NCI-H2171 treated with DMSO at 0.1 percent for 48 hours (cell line): ENCODE data around the gene MARCKSL1.
"Not testable (repeated sequence)": the region's sequence is repeated elsewhere in the genome, so short reads cannot be mapped to it uniquely, and the experiment has no call there.

Experiments
- DNase-seq: peaks from one replicate; lab custom pipeline; 2025; lab: John Stamatoyannopoulos, UW

MARCKSL1 gene

GRCh38 chr1:32333251-32333963 lies 2.6 kb downstream of the MARCKSL1 start:
- DNase-seq: no peak

GRCh38 chr1:32332290-32333079 lies 3.5 kb downstream of the MARCKSL1 start:
- DNase-seq: no peak

GRCh38 chr1:32331549-32331948 lies 4.5 kb downstream of the MARCKSL1 start:
- DNase-seq: no peak

- no peak for DNase-seq
These were observed 5.4 kb downstream of the MARCKSL1 start for GRCh38 chr1:32330558-32331151.

- no peak for DNase-seq
These were observed 6.0 kb downstream of the MARCKSL1 start for GRCh38 chr1:32329931-32330466.

- no peak for DNase-seq
These were observed 8.8 kb downstream of the MARCKSL1 start for GRCh38 chr1:32327204-32327603.

GRCh38 chr1:32321712-32322291 lies 14.2 kb downstream of the MARCKSL1 start:
- no peak for DNase-seq

GRCh38 chr1:32318127-32318869 lies 17.7 kb downstream of the MARCKSL1 start:
- no peak for DNase-seq

GRCh38 chr1:32316903-32317277 lies 19.1 kb downstream of the MARCKSL1 start:
- no peak for DNase-seq

- no peak for DNase-seq
These were observed 24.2 kb downstream of the MARCKSL1 start for GRCh38 chr1:32311709-32312393.

- no peak for DNase-seq
These were observed 26.1 kb downstream of the MARCKSL1 start for GRCh38 chr1:32309960-32310359.

GRCh38 chr1:32307324-32307723 lies 28.7 kb downstream of the MARCKSL1 start:
- DNase-seq: no peak

GRCh38 chr1:32305310-32305709 lies 30.7 kb downstream of the MARCKSL1 start:
- no peak for DNase-seq

GRCh38 chr1:32303997-32304622 lies 31.9 kb downstream of the MARCKSL1 start:
- no peak for DNase-seq

GRCh38 chr1:32303358-32303757 lies 32.7 kb downstream of the MARCKSL1 start:
- DNase-seq: no peak

- no peak for DNase-seq
These were observed 36.7 kb downstream of the MARCKSL1 start for GRCh38 chr1:32299327-32299726.

GRCh38 chr1:32298211-32298610 lies 37.8 kb downstream of the MARCKSL1 start:
- DNase-seq: not testable (repeated sequence)

- peak; percentile 95 for DNase-seq
These were observed 44.1 kb downstream of the MARCKSL1 start, which contains the start of gene HDAC1 for GRCh38 chr1:32291708-32292538. Gene HDAC1, plus strand, starts transcription at chr1:32292083. Its CDS starts 87 bp downstream, at chr1:32292170.

- DNase-seq: no peak
These were observed 44.8 kb downstream of the MARCKSL1 start for GRCh38 chr1:32291145-32291707.
